Activated naive CD4-positive, alpha-beta T cell treated with anti-CD3 and anti-CD28 coated beads, Interleukin-2, amount 50 U/mL, for 24 hours (primary cell): ENCODE measurements around the gene CANT1.
"Not testable (repeated sequence)": the region's sequence is repeated elsewhere in the genome, so short reads cannot be mapped to it uniquely, and the experiment has no call there.

Source experiments
- H3K27ac Mint-ChIP-seq: one replicate; pipeline ENCODE4 v1.8.0; 2021; ENCODE audit warnings: mild to moderate bottlenecking, mixed read lengths
- H3K27me3 Mint-ChIP-seq: one replicate; pipeline ENCODE4 v1.8.0; 2021; ENCODE audit warnings: mixed read lengths
- H3K36me3 Mint-ChIP-seq: one replicate; pipeline ENCODE4 v1.8.0; 2021; ENCODE audit warnings: mixed read lengths
- H3K4me1 Mint-ChIP-seq: one replicate; pipeline ENCODE4 v1.8.0; 2021; ENCODE audit warnings: mixed read lengths
- H3K4me3 Mint-ChIP-seq: one replicate; pipeline ENCODE4 v1.8.0; 2021; ENCODE audit warnings: mild to moderate bottlenecking, mixed read lengths
- H3K9me3 Mint-ChIP-seq: one replicate; pipeline ENCODE4 v1.8.0; 2021; ENCODE audit warnings: mixed read lengths

The CANT1 gene

DNA sequence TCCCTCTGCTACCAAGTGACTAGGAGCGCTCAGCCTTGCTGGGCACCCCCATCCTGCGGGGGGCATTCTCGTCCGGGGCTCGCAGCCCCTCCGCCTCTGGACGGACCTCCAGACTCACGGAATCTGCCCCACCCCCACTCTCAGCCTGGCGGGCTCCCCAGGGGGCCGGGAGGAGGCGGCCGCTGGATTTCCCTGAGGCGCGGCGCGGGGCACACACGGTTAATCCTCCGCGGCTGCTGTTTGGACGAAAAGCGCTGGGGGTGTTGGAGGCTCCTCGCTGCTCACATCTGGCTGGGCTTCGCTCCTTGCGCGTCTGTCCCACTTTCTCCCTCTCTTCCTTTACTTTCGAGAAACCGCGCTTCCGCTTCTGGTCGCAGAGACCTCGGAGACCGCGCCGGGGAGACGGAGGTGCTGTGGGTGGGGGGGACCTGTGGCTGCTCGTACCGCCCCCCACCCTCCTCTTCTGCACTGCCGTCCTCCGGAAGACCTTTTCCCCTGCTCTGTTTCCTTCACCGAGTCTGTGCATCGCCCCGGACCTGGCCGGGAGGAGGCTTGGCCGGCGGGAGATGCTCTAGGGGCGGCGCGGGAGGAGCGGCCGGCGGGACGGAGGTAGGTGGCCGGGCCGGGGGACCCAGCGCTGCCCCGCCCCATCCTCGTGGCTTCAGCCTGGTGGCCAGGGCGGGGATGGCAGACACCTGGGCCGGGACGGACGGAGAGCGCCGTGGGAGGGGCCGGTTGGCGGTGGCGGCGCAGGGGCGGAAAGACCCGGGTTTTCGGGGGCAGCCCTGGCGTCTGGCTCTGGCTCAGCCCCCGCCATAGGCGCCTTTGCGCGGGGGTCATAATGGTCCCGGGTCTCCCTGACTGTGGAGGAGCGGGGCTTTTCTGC is 14.6 kb upstream of the CANT1 start, which contains the start of gene C1QTNF1:
C1QTNF1 (plus strand) TSS at position 284 of the 886 bp plus-strand sequence. CDS start 19,800 bp downstream, outside the sequence.
- Mint-ChIP-seq H3K27ac (peak within 1 kb of the TSS; percentile 2), H3K27me3 (peaks cover 3% of the 10 kb centered on the region), H3K36me3 (no peaks in the 10 kb centered on the region), H3K4me1 (peaks cover 12% of the 10 kb centered on the region), H3K4me3 (peak within 1 kb of the TSS; percentile 90), H3K9me3 (no peaks in the 10 kb centered on the region)

DNA sequence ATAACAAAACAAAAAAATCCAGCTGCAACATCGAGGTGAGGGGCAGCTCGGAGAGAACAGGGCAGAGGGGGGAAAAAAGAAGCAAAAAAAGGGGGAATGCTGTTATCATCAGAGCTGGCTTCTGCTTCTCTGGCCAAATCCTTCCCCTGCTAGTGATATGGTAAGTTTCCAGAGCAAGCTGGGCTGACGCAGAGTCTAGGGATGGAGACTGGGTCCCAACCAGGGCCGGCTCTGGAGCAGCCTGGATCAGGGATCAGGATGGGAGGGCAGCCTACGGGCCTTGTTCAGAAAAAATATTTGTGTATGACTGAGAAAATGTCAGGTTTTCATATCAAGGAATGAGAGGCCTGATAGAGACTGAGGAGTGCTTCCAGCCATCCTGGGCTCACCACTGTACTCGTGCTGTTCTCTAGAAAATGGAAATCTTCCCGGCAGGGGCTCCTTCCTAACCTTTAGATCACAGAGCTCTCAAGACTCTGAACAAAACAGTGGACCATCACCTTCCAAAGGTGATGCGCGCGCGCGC is 13.7 kb upstream of the CANT1 start:
- H3K4me3 Mint-ChIP-seq, result peak overlapping the region; percentile 56
- no peaks in the 10 kb centered on the region for H3K9me3 Mint-ChIP-seq
- H3K27ac Mint-ChIP-seq, result peak overlapping the region; percentile 2
- peaks cover 7% of the 10 kb centered on the region for H3K27me3 Mint-ChIP-seq
- H3K4me1 Mint-ChIP-seq, result peaks cover 12% of the 10 kb centered on the region
- no peaks in the 10 kb centered on the region for H3K36me3 Mint-ChIP-seq

DNA sequence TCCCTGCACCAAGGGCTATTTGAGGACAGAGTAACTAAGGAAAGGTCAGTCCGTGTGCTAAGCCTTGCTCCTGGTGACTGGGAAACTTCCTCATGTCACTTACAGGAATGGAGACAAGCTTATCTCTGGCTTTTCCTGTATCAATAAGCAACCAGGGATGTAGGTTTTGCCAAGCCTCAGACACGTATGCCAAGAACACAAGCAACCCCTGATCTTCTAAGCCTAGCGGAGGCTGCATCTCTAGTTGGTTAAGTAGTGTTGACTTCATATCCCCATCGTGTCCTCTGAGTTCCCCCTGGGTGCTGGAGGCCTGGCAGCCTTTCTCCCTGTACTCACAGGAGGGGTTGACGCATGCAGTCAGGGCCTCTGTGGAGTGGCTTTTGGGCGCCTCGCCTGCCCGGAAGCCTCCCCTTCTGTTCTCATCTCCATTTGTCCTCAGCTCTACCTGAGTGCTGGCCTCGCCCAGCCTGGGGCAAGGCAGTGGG is 13.0 kb upstream of the CANT1 start:
- Mint-ChIP-seq H3K27me3 (peaks cover 7% of the 10 kb centered on the region), H3K4me1 (peaks cover 12% of the 10 kb centered on the region), H3K36me3 (no peaks in the 10 kb centered on the region), H3K27ac (no peak overlapping the region), H3K4me3 (no peak overlapping the region), H3K9me3 (no peaks in the 10 kb centered on the region)

DNA sequence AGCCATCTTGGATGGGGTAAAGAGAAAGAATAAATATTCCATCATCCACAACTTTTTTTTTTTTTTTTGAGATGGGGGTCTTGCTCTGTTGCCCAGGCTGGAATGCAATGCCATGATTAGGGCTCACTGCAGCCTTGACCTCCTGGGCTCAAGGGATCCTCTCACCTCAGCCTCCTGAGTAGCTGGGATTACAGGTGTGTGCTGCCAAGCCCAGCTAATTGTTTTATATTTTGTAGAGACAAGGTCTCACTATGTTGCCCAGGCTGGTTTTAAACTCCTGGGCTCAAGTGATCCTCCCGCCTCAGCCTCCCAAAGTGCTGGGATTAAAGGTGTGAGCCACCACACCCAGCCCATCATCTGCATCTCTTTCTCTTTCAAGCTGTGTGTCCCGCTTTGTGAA is 12.4 kb upstream of the CANT1 start:
- H3K4me1 Mint-ChIP-seq, result peaks cover 12% of the 10 kb centered on the region
- not testable (repeated sequence) for H3K36me3 Mint-ChIP-seq, H3K9me3 Mint-ChIP-seq, H3K27ac Mint-ChIP-seq, H3K4me3 Mint-ChIP-seq, H3K27me3 Mint-ChIP-seq

DNA sequence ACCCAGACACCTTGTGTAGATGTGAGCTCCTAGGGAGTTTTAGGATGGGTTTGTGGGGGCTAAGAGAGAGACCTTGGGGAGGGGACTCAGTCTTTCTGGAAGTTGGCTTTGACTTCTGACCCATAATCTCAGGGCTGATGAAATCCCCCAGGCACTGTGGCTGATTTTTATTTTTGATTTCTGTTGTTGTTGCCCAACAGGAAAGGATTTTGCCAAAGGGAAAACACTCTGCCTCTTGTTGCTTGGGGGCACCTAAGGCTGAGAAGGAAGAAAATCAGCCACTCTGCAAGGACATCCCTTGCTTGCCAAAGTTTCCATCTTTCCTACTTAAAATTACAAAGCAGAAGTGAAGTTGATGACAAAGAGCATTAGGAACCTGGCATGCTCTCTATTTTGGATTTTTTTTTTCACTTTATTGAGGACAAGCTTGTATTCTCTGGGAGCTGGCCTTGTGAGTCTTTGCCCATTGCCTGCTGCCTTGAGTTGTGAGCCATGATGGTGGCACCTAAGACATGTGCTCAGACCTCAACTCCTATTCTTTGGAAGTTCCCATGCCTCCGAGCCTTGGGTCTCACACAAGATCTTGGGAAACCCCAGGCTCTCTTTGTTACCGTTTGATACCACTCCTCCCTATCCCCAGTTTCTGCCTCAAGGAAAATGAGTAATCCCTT is 11.2 kb upstream of the CANT1 start:
- no peak overlapping the region for H3K4me3 Mint-ChIP-seq
- no peaks in the 10 kb centered on the region for H3K36me3 Mint-ChIP-seq
- no peaks in the 10 kb centered on the region for H3K9me3 Mint-ChIP-seq
- H3K27me3 Mint-ChIP-seq, result peaks cover 8% of the 10 kb centered on the region
- H3K27ac Mint-ChIP-seq, result no peak overlapping the region
- H3K4me1 Mint-ChIP-seq, result peaks cover 9% of the 10 kb centered on the region

DNA sequence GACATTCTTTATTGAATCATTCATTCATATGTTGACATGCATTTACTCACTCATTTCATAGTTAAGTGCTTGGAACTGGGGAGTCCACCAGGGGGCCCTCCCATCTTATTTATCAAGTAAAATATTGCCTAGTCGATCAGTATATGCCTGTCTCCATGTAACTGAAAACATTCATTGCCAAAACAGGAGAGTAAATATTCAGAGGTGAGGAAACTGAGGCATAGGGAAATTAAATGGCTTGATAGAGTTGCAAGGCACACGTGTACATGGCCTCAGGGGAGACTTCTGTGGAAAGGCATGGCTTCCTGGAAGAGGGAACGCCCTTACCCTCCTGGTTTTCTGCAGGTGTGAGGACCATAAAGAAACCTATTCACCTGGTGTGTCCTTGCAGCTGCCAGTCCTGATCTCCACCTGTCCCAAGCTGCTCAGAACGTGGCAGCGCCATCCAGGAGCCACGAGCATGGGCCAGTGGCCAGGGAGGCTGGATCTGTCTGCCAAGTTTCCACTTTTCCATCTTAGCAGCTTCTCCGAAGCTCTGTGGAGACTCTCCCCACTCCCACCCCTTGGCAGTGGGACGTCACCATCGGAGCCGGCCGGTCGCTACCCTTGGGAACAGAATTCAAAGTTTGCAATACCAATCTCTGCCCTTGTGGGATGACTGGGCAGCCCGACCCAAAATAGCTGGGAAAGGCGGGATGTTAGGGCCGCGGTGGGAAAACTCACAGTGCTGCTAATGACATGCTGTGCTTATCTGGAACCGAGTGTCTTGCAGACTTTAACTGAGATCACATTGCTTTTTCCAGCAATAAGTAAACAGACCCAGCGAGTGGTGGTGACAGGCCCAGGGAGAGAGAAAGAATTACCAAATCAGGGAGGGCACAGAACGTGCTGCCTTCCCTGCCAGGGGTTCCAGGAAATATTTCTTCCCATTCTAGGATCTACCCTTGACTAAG is 10.3 kb upstream of the CANT1 start:
- Mint-ChIP-seq H3K27me3 (peaks cover 6% of the 10 kb centered on the region), H3K9me3 (no peaks in the 10 kb centered on the region)

DNA sequence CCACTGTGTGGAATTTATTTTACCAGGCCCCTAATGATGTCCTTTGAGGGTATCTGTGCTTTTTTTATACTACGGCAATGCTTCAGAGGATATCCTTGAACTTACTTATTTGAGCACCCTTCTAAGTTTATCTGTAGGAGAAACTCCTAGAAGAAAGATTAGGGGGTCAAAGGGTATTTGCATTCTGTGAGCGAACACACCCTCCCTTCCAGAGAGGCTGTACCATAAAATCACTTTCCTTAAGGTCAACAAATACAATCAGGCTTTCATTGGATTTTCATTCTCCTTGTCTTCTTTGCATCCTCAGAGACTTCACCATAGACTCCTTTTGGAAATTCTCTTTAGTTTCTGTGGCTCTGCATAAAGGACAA is 9.7 kb upstream of the CANT1 start:
- Mint-ChIP-seq H3K4me1 (peaks cover 3% of the 10 kb centered on the region), H3K27ac (no peak overlapping the region), H3K27me3 (peaks cover 6% of the 10 kb centered on the region), H3K36me3 (no peaks in the 10 kb centered on the region), H3K9me3 (no peaks in the 10 kb centered on the region), H3K4me3 (no peak overlapping the region)

More for the DNA sequence above, 10.3 kb upstream of the CANT1 start:
- peaks cover 6% of the 10 kb centered on the region for H3K4me1 Mint-ChIP-seq
- no peaks in the 10 kb centered on the region for H3K36me3 Mint-ChIP-seq
- H3K27ac Mint-ChIP-seq, result no peak overlapping the region
- no peak overlapping the region for H3K4me3 Mint-ChIP-seq

DNA sequence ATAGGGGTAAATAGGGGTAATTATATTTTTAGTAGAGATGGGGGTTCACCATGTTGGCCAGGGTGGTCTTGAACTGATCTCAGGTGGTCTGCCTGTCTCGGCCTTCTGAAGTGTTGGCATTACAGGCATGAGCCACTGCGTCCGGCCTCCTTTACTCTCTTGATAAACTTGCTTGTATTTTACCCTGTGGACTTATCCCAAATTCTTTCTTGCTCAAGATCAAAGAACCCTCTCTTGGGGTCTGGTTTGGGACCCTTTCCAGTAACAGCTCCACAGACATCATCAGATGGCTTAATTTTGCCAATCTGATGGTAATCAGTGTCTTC is 8.8 kb upstream of the CANT1 start:
- Mint-ChIP-seq H3K36me3 (no peaks in the 10 kb centered on the region), H3K9me3 (no peaks in the 10 kb centered on the region), H3K4me1 (no peaks in the 10 kb centered on the region), H3K4me3 (no peak overlapping the region), H3K27me3 (peaks cover 6% of the 10 kb centered on the region), H3K27ac (no peak overlapping the region)

DNA sequence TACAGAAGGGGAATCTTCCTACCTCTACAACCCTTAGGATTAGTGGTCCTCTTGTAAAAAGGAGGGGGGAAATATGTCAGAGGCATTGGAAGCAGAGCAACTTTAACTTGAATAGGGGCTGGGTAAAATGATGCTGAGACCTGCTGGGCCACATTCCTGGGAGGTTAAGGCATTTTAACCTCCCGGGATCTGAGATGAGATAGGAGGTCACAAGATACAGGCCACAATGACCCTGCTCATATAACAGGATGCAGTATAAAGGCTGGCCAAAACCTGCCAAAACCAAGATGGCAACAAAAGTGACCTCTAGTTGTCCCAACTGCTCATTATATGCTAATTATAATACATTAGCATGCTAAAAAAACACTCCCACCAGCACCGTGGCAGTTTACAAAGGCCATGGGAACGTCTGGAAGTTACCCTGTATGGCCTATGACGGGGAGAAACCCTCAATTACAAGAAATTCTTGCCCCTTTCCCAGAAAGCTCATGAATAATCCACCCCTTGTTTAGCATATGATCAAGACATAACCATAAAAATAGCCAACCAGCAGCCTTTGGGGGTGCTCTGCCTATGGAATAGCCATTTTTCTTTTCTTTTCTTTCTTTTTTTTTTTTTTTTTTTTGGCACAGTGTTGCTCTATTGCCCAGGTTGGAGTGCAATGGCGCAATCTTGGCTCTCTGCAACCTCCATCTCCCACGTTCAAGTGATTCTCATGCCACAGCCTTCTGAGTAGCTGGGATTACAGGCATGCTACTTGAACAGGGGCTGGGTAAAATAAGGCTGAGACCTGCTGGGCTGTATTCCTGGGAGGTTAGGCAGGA is 8.2 kb upstream of the CANT1 start:
- Mint-ChIP-seq H3K9me3 (no peaks in the 10 kb centered on the region), H3K27me3 (peaks cover 6% of the 10 kb centered on the region), H3K27ac (no peak overlapping the region), H3K4me1 (no peaks in the 10 kb centered on the region), H3K4me3 (no peak overlapping the region), H3K36me3 (no peaks in the 10 kb centered on the region)

DNA sequence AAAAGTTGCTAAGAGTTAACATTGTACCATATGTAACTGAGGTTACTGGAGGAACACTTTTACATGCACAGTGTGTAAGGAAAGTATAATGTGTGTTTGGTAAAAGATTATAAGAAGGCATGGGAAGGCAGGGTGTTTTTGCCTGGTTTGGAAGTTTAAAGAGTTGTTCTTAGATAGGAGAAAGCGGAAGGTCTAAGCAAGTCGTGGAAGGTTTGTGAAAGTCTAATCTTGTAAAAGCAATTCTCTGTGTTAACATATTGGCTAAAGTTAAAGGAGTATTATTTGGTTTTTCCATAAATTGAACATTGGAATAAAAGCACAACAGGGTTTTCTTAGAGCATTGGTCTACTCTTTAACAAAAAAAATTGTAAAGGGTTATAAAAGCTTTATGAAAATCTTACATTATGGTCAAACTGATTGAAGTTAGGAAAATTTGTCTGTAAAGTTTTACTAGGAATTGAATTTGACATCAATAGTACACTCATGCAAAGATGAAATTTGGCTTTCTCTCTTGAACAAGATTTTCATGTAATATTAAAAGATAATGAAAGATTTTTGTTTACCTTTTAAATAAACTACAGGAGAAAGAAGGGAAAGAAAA is 4.7 kb upstream of the CANT1 start:
- no peak overlapping the region for H3K27ac Mint-ChIP-seq
- peaks cover 6% of the 10 kb centered on the region for H3K27me3 Mint-ChIP-seq
- no peak overlapping the region for H3K4me3 Mint-ChIP-seq
- H3K4me1 Mint-ChIP-seq, result peaks cover 9% of the 10 kb centered on the region
- no peaks in the 10 kb centered on the region for H3K36me3 Mint-ChIP-seq
- no peaks in the 10 kb centered on the region for H3K9me3 Mint-ChIP-seq

DNA sequence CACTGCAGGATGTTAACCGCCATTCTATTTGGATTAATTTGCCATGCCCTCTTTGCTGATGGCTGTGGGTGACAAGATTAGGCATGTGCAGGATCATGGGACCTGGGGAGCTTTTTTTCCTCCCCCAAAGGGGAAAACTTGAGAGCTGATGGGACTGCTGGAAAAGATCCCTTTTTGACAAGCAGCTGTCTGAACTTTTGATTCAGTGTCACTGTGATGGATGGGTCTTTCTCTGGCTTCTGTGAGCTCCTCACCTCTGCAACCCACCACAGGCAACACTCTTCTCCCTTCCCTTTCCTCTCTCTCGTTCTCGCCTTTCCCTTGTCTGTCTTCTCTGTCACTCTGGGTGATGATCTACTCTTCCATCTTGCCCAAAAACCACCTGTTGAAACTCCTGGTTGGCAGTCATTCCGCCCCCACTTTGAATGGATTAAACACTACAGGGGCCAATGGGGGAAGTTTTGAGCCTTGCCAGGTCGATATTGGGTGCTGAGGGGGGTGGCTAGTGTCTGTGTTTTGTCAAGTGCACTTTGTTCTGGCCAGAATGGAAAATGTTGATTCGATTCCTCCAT is 3.1 kb upstream of the CANT1 start:
- Mint-ChIP-seq H3K4me3 (no peak overlapping the region), H3K27ac (peak overlapping the region; percentile 26)

DNA sequence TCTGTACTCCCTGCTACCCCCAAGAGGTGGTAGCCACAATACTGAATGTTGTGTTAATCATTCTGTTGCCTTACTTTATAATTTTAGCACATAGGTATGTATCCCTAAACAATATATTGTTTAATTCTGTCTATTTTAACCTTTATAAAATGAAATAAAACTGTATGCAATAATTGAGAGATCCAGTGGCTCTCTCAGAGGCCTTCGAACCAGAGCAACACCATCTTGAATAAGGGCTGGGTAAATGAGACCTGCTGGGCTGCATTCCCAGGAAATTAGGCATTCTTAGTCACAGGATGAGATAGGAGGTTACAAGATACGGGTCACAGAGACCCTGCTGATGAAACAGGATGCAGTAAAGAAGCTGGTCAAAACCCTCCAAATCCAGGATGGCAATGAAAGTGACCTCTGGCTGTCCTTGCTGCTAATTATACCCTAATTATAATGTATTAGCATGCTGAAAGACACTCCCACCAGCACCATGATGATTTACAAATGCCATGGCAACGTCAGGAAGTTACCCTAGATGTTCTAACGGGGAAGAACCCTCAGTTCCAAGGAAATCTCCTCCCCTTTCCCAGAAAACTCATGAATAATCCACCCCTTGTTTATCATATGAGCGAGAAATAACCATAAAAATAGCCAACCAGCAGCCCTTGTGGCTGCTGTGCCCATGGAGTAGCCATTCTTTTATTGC is 2.0 kb upstream of the CANT1 start:
- peaks cover 33% of the 10 kb centered on the region for H3K4me1 Mint-ChIP-seq
- no peak overlapping the region for H3K27ac Mint-ChIP-seq
- H3K27me3 Mint-ChIP-seq, result peaks cover 2% of the 10 kb centered on the region
- no peaks in the 10 kb centered on the region for H3K36me3 Mint-ChIP-seq
- no peaks in the 10 kb centered on the region for H3K9me3 Mint-ChIP-seq
- peak overlapping the region; percentile 94 for H3K4me3 Mint-ChIP-seq

More for the DNA sequence above, 3.1 kb upstream of the CANT1 start:
- Mint-ChIP-seq H3K9me3 (no peaks in the 10 kb centered on the region), H3K27me3 (peaks cover 3% of the 10 kb centered on the region), H3K4me1 (peaks cover 23% of the 10 kb centered on the region), H3K36me3 (no peaks in the 10 kb centered on the region)

DNA sequence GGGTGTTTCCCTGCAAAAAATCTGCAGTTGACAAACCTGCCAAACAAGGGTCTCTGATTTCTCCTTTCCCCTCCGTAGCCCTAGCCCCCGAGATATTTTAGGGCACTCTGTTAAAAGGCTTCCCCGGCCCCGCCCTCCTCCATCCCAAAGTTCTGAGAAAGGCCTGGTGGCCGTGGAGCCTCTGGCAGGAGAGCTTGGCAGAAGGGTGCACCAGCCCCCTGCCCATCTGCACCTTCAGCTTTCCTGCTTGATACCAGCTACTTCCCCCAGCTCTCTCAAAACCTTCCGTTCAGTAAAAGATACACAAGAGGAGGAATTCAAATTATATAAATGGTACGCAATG is 711 bp upstream of the CANT1 start:
- Mint-ChIP-seq H3K9me3 (no peaks in the 10 kb centered on the region), H3K4me1 (peaks cover 47% of the 10 kb centered on the region), H3K27me3 (no peaks in the 10 kb centered on the region), H3K36me3 (no peaks in the 10 kb centered on the region), H3K4me3 (peak overlapping the region; percentile 94), H3K27ac (peak overlapping the region; percentile 95)
